ENCODE results near the gene DHCR24. TPM values are rescaled to one million over a fixed set of nuclear protein-coding genes. Genes with fewer than 3 reads are reported as not detected.

Gene DHCR24
- total RNA-seq, 1 experiment from 2014 or later, result 337 TPM

DNA sequence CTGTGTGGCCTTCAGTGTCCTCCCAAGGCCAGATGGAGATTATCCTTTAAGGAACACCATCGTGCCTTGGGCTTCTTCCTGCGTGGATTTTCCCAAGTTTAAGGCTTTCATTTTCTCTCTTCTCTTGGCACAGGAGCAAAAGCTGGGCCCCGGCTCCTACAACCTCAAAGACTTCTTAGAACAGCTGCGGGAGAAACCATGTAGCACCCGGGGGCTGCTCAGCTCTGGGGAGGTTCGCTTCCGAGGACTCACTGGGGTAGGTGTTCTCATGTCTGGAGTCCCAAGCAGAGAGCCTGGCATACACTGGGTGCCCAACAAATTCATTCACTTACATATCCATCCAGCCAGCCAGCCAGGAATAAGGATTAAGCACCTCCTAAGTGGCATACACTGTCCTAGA is 79.2 kb downstream of the DHCR24 start:
- DNase-seq (ENCODE audit: low spot score) (no peak), ATAC-seq (no peak)
- Mint-ChIP-seq H3K4me3 (no peak overlapping the region), H3K27me3 (ENCODE audit: low read depth) (peaks cover 5% of the 10 kb centered on the region), H3K27ac (no peak overlapping the region), H3K36me3 (no peaks in the 10 kb centered on the region), H3K9me3 (no peaks in the 10 kb centered on the region), H3K4me1 (peaks cover 3% of the 10 kb centered on the region)
- CTCF ChIA-PET, result interaction anchor here (1.7 kb wide), 1 partner anchor 309 kb away, joined by 7 read pairs; no protein-coding TSS in a partner anchor
- TF ChIP-seq, protein P1, sequence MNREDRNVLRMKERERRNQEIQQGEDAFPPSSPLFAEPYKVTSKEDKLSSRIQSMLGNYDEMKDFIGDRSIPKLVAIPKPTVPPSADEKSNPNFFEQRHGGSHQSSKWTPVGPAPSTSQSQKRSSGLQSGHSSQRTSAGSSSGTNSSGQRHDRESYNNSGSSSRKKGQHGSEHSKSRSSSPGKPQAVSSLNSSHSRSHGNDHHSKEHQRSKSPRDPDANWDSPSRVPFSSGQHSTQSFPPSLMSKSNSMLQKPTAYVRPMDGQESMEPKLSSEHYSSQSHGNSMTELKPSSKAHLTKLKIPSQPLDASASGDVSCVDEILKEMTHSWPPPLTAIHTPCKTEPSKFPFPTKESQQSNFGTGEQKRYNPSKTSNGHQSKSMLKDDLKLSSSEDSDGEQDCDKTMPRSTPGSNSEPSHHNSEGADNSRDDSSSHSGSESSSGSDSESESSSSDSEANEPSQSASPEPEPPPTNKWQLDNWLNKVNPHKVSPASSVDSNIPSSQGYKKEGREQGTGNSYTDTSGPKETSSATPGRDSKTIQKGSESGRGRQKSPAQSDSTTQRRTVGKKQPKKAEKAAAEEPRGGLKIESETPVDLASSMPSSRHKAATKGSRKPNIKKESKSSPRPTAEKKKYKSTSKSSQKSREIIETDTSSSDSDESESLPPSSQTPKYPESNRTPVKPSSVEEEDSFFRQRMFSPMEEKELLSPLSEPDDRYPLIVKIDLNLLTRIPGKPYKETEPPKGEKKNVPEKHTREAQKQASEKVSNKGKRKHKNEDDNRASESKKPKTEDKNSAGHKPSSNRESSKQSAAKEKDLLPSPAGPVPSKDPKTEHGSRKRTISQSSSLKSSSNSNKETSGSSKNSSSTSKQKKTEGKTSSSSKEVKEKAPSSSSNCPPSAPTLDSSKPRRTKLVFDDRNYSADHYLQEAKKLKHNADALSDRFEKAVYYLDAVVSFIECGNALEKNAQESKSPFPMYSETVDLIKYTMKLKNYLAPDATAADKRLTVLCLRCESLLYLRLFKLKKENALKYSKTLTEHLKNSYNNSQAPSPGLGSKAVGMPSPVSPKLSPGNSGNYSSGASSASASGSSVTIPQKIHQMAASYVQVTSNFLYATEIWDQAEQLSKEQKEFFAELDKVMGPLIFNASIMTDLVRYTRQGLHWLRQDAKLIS (CRISPR knock-in tag; IDR thresholded peaks at IDR 0.05; ENCODE audit: borderline replicate concordance), result no peak
- TF ChIP-seq PRRX2 (CRISPR knock-in tag; IDR thresholded peaks at IDR 0.05) (no peak), TP53 (CRISPR knock-in tag; IDR thresholded peaks at IDR 0.05) (no peak), ZNF121 (CRISPR knock-in tag; IDR thresholded peaks at IDR 0.05) (no peak), IRF2 (CRISPR knock-in tag; IDR thresholded peaks at IDR 0.05; ENCODE audit: borderline replicate concordance, low read depth) (no peak), ATF1 (CRISPR knock-in tag; IDR thresholded peaks at IDR 0.05) (no peak), NR3C1 (CRISPR knock-in tag; conservative IDR thresholded peaks at IDR 0.05; ENCODE audit: low read depth) (no peak), CREB1 (CRISPR knock-in tag; IDR thresholded peaks at IDR 0.05) (no peak), TCF7 (CRISPR knock-in tag; IDR thresholded peaks at IDR 0.05; ENCODE audit: low read depth) (no peak), MXD4 (CRISPR knock-in tag; IDR thresholded peaks at IDR 0.05; ENCODE audit: borderline replicate concordance) (no peak), GRHL2 (CRISPR knock-in tag; IDR thresholded peaks at IDR 0.05; ENCODE audit: insufficient replicate concordance, severe bottlenecking) (no peak), GTF2I (CRISPR knock-in tag; conservative IDR thresholded peaks at IDR 0.05) (no peak)
- TF ChIP-seq, protein P2, sequence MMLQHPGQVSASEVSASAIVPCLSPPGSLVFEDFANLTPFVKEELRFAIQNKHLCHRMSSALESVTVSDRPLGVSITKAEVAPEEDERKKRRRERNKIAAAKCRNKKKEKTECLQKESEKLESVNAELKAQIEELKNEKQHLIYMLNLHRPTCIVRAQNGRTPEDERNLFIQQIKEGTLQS (CRISPR knock-in tag; conservative IDR thresholded peaks at IDR 0.05), result no peak
- TF ChIP-seq, protein P3, sequence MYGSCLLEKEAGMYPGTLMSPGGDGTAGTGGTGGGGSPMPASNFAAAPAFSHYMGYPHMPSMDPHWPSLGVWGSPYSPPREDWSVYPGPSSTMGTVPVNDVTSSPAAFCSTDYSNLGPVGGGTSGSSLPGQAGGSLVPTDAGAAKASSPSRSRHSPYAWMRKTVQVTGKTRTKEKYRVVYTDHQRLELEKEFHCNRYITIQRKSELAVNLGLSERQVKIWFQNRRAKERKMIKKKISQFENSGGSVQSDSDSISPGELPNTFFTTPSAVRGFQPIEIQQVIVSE (CRISPR knock-in tag; IDR thresholded peaks at IDR 0.05; ENCODE audit: borderline replicate concordance), result no peak
- TF ChIP-seq, protein P4, sequence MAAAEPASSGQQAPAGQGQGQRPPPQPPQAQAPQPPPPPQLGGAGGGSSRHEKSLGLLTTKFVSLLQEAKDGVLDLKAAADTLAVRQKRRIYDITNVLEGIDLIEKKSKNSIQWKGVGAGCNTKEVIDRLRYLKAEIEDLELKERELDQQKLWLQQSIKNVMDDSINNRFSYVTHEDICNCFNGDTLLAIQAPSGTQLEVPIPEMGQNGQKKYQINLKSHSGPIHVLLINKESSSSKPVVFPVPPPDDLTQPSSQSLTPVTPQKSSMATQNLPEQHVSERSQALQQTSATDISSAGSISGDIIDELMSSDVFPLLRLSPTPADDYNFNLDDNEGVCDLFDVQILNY (CRISPR knock-in tag; IDR thresholded peaks at IDR 0.05), result no peak
- TF ChIP-seq, protein P5, sequence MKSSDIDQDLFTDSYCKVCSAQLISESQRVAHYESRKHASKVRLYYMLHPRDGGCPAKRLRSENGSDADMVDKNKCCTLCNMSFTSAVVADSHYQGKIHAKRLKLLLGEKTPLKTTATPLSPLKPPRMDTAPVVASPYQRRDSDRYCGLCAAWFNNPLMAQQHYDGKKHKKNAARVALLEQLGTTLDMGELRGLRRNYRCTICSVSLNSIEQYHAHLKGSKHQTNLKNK (CRISPR knock-in tag; IDR thresholded peaks at IDR 0.05), result no peak
- TF ChIP-seq, protein P6, sequence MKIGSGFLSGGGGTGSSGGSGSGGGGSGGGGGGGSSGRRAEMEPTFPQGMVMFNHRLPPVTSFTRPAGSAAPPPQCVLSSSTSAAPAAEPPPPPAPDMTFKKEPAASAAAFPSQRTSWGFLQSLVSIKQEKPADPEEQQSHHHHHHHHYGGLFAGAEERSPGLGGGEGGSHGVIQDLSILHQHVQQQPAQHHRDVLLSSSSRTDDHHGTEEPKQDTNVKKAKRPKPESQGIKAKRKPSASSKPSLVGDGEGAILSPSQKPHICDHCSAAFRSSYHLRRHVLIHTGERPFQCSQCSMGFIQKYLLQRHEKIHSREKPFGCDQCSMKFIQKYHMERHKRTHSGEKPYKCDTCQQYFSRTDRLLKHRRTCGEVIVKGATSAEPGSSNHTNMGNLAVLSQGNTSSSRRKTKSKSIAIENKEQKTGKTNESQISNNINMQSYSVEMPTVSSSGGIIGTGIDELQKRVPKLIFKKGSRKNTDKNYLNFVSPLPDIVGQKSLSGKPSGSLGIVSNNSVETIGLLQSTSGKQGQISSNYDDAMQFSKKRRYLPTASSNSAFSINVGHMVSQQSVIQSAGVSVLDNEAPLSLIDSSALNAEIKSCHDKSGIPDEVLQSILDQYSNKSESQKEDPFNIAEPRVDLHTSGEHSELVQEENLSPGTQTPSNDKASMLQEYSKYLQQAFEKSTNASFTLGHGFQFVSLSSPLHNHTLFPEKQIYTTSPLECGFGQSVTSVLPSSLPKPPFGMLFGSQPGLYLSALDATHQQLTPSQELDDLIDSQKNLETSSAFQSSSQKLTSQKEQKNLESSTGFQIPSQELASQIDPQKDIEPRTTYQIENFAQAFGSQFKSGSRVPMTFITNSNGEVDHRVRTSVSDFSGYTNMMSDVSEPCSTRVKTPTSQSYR (CRISPR knock-in tag; IDR thresholded peaks at IDR 0.05), result no peak
- TF ChIP-seq, protein P7, sequence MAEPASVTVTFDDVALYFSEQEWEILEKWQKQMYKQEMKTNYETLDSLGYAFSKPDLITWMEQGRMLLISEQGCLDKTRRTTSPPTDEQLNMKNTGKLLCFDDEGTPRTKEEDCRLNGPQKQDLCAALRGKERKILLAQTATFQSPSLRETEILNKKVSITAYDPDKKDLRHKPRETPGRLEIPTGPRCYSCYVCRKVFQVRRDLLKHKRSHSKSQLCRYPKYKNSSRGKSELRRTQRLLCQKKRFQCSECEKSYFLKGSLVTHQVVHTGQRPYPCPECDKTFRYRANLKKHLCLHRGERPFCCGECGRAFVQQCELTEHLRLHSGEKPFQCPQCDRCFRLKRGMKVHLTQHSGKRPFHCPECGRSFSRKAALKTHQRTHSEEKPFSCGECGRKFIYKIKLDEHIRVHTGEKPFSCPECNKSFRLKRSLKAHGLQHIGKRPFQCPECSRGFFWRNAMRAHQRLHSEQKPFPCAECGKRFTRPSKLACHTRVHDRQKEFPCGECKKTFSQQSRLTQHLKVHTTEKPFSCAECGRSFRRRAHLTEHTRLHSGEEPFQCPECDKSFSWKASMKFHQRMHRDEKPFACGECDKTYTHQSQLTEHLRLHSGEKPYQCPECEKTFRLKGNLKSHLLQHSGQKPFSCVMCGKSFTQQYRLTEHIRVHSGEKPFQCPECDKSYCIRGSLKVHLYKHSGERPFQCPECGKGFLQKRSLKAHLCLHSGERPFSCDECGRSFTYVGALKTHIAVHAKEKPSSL (CRISPR knock-in tag; conservative IDR thresholded peaks at IDR 0.05), result no peak
- TF ChIP-seq, protein P8, sequence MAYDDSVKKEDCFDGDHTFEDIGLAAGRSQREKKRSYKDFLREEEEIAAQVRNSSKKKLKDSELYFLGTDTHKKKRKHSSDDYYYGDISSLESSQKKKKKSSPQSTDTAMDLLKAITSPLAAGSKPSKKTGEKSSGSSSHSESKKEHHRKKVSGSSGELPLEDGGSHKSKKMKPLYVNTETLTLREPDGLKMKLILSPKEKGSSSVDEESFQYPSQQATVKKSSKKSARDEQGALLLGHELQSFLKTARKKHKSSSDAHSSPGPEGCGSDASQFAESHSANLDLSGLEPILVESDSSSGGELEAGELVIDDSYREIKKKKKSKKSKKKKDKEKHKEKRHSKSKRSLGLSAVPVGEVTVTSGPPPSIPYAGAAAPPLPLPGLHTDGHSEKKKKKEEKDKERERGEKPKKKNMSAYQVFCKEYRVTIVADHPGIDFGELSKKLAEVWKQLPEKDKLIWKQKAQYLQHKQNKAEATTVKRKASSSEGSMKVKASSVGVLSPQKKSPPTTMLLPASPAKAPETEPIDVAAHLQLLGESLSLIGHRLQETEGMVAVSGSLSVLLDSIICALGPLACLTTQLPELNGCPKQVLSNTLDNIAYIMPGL (CRISPR knock-in tag; IDR thresholded peaks at IDR 0.05), result no peak
- TF ChIP-seq, protein P9, sequence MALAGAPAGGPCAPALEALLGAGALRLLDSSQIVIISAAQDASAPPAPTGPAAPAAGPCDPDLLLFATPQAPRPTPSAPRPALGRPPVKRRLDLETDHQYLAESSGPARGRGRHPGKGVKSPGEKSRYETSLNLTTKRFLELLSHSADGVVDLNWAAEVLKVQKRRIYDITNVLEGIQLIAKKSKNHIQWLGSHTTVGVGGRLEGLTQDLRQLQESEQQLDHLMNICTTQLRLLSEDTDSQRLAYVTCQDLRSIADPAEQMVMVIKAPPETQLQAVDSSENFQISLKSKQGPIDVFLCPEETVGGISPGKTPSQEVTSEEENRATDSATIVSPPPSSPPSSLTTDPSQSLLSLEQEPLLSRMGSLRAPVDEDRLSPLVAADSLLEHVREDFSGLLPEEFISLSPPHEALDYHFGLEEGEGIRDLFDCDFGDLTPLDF (CRISPR knock-in tag; IDR thresholded peaks at IDR 0.05), result no peak
- POLR2A ChIA-PET, result no interaction called here
